HG02678 (cell line): ENCODE results near the gene TPK1.
"Not testable (repeated sequence)": the region's sequence is repeated elsewhere in the genome, so short reads cannot be mapped to it uniquely, and the experiment has no call there.

Source experiments
- ATAC-seq: cut with Tn5 transposase; IDR thresholded peaks from one replicate; pipeline ENCODE4 v1.9.1; 2021; ENCODE audit warnings: mild to moderate bottlenecking, moderate library complexity; ENCODE audit not compliant: unreplicated experiment

Gene TPK1

GRCh38 chr7:144427539-144427938, 408.3 kb downstream of the TPK1 start:
- ATAC-seq, result not testable (repeated sequence)

GRCh38 chr7:144418931-144419330, 416.9 kb downstream of the TPK1 start:
- ATAC-seq, result not testable (repeated sequence)

DNA sequence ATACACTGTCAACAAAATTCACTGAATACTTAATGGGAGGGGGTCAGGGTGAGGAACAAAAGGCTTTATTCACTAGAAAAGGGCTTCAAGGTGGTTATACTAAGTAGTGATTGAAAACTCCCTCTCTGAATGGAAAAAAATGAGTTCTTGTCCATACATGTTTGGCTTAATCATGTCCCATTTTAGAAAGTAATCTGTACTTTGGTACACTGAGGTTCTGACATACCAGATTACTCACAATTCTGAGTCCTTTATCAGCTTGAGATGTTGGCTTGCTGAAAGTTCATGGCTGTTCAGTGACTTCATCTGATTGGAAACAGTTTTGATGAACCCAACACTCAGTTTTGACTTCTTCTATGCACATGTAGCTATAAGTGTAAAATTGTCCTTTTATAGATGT, 419.5 kb downstream of the TPK1 start:
- ATAC-seq, result no peak

- ATAC-seq, result no peak
Observed at GRCh38 chr7:144415858-144416257, 420.0 kb downstream of the TPK1 start.

DNA sequence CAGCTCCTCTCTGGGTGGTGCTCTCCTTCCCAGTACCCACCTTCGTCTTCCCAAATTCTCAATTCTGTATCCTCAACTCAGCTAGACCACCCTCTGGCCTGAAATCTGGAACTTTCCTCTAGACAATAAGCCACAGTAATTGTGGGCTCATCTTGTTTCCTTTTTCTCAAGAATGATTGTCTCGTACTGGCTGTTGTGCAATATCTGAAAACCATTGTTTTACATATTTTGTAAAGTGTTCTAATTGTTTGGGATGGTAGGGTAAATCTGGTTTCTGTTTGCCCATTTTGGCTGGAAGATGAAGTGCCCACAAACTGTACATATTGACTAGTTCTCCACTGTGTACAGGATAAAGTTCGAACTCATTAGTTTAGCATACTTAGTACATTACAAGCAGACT, 421.0 kb downstream of the TPK1 start:
- ATAC-seq, result no peak

DNA sequence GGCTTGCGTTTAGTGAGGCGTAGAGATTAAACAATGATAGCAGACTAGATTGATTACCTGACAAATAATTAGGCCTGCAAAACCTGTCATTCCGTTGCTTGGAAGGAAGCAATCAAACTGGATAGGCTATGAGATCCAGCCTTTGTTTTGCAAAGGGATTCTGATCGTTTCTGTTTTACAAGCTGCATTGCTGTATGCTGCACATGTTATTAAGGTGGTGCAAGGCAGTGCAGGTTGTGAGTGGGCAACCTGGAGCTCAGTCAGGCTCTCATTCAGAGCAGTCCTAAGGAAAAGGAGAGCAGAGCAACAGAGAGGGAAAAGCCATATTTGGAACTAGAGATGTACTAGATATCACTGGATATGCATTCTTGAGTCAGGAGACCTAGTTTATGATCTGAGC, 425.4 kb downstream of the TPK1 start:
- ATAC-seq, result no peak

DNA sequence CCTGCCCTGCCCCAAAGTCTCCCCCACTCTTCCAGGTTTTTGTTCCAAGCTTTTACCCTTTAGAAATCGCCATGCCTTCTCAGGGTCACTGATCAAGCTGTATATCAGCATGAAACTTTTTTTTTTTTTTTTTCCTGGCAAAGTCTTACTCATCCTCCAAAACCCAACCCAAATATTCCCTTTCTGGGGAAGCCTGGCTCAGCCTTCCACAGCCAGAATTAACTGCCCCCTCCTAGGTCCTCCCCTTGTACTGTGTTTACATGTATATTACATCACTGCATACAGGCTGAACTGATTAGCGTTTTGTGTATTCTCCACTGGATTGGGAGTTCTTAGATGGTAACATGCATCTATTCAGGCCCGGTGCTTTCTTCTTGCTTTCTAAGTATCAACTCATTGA, 427.7 kb downstream of the TPK1 start:
- ATAC-seq, result no peak

DNA sequence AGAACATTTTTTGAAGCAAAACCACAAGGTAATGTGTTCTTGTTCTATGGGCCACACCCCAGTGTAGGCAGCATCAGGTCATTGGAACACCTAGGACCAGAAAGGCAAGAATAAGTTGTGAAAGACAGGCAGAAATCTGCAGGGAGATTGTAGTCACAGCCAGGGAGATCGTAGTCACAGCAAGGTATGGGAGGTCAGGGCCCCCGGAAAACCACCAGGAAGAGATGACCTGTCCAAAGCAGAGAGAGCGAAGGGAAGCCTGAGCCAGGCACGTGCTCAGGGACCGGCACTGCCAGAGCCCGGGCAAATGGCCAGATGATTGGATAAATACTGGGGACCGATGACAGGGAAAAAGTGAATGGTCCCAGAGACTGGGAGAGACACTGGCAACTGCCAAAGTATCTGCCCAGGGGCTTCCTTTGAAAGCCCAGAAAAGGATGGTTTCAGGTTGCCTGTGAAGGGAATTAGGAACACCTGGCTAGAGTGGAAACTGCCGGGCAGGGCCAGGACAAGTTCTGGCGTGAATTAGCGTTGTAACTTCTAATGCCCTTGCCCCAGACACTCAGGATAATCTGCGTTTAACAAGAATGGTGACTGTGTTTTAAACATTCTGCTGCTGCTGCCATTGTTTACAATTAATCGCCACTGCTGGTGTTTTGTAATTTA, 428.5 kb downstream of the TPK1 start:
- ATAC-seq, result no peak

DNA sequence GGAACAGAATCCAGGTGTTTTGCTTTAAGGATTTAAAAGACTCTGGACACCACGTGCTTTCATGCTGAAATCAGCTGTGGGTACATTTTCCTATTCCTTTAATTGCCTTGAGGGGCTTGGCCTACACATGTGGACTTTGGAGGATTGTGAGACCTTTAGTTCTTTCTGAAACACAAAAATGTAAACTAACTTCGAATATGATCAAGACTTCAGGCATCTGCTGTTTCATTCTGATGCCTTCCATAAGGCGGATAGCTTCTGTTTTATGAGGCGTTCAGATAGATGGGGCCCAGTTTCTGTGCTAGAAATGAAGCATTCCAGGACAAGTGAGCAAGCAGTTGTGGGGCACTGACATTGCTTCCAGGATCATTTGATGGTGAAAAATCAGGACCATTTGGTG, 430.9 kb downstream of the TPK1 start:
- ATAC-seq, result no peak

GRCh38 chr7:144403649-144404061, 432.2 kb downstream of the TPK1 start, which contains the start of gene NOBOX:
TSS of gene NOBOX (minus strand) at chr7:144403693.
- no peak for ATAC-seq

DNA sequence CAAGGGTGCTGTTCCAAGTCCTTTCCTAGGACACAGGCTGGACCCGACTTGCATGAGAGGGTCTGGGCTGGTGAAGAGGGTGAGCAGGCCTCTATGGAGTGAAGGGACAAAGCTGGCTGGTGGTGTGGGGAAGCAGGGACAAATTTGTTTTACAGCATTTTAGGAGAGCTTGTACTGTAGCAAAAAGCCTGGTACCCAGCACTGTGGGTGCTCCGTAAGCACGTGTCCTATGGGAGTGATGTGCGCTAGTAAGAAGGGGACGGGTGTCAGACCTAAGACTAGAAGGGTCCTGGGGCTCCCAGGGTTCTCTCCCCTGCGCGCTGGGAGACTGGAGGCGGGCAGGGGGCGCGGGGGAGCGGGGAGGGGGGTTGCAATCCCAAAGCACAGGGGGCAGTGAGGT, 432.8 kb downstream of the TPK1 start:
- no peak for ATAC-seq
